Activated CD8-positive, alpha-beta T cell treated with anti-CD3 and anti-CD28 coated beads for 36 hours (primary cell): ENCODE measurements around the gene PCDHGA9. TPM values are rescaled to one million over a fixed set of nuclear protein-coding genes. Genes with fewer than 3 reads are reported as not detected.

ENCODE experiments used
- ATAC-seq: fragments of 200-7000 bp; cut with Tn5 transposase; one replicate; pipeline ENCODE4 v1.10.0; 2021; ENCODE audit warnings: mild to moderate bottlenecking, moderate library complexity
- CTCF ChIA-PET: fragments of 350-600 bp; sonication (Branson Sonifier 250); formaldehyde crosslinking; loops from one replicate; lab custom pipeline; 2021; ENCODE audit warnings: antibody characterized with exemption; lab: Charles Lee
- POLR2A ChIA-PET: fragments of 350-600 bp; sonication (Branson Sonifier 250); formaldehyde crosslinking; loops from one replicate; lab custom pipeline; 2021; ENCODE audit warnings: antibody characterized with exemption; lab: Charles Lee
- DNase-seq: peaks from one replicate; pipeline ENCODE4 v3.0.0-alpha.2; 2020
- H3K27ac Mint-ChIP-seq: one replicate; pipeline ENCODE4 v1.8.0; 2021; ENCODE audit warnings: mild to moderate bottlenecking, mixed read lengths
- H3K27me3 Mint-ChIP-seq: one replicate; pipeline ENCODE4 v1.8.0; 2021; ENCODE audit warnings: mixed read lengths
- H3K36me3 Mint-ChIP-seq: one replicate; pipeline ENCODE4 v1.8.0; 2021; ENCODE audit warnings: low read depth, mixed read lengths
- H3K4me1 Mint-ChIP-seq: one replicate; pipeline ENCODE4 v1.8.0; 2021; ENCODE audit warnings: low read depth, mixed read lengths
- H3K4me3 Mint-ChIP-seq: one replicate; pipeline ENCODE4 v1.8.0; 2021; ENCODE audit warnings: mild to moderate bottlenecking, moderate library complexity, mixed read lengths
- H3K9me3 Mint-ChIP-seq: one replicate; pipeline ENCODE4 v1.8.0; 2021; ENCODE audit warnings: mixed read lengths
- CTCF ChIP-seq: fragments of 200-600 bp; IDR thresholded peaks from one replicate; pipeline ENCODE4 v1.8.0; 2022; ENCODE audit warnings: antibody characterized with exemption, mild to moderate bottlenecking
- intact Hi-C: fragments of 100-400 bp; cut with micrococcal nuclease; formaldehyde crosslinking; loops from one replicate; pipeline ENCODE4 v1.10.0; 2022
- total RNA-seq, 2 experiments: library from RNA; stranded (reverse); gene quantifications; one replicate each; pipeline ENCODE4 v1.2.3, GENCODE V29; 2021

Gene PCDHGA9
- total RNA-seq, 2 experiments from 2014 or later, result 0.09 TPM; not detected in 1

GRCh38 chr5:141434006-141434405 is 31.4 kb downstream of the PCDHGA9 start:
- ChIA-PET POLR2A (no interaction called here), CTCF (interaction anchor here (1.7 kb wide), 1 partner anchor 13 kb away, joined by 6 read pairs; the partner anchor contains the start of gene PCDHGA11)
- Mint-ChIP-seq H3K4me3 (no peak overlapping the region), H3K4me1 (peaks cover 5% of the 10 kb centered on the region), H3K36me3 (peaks cover 18% of the 10 kb centered on the region), H3K9me3 (peaks cover 18% of the 10 kb centered on the region), H3K27ac (no peak overlapping the region), H3K27me3 (peaks cover 32% of the 10 kb centered on the region)
- ATAC-seq (no peak), DNase-seq (no peak)
- TF ChIP-seq CTCF, result no peak
- intact Hi-C loops, result no loop called here

- DNase-seq, result no peak
- Mint-ChIP-seq H3K27me3 (peaks cover 20% of the 10 kb centered on the region), H3K36me3 (peaks cover 2% of the 10 kb centered on the region), H3K9me3 (peaks cover 6% of the 10 kb centered on the region), H3K4me1 (no peaks in the 10 kb centered on the region), H3K4me3 (no peak overlapping the region), H3K27ac (no peak overlapping the region)
- no peak for TF ChIP-seq CTCF
- intact Hi-C loops, result no loop called here
- ChIA-PET CTCF (interaction anchor here (1.5 kb wide), 1 partner anchor 9 kb away, joined by 3 read pairs; no protein-coding TSS in a partner anchor), POLR2A (no interaction called here)
- no peak for ATAC-seq
These were observed 34.6 kb downstream of the PCDHGA9 start for GRCh38 chr5:141437221-141437620.

GRCh38 chr5:141439411-141440141 is 37.0 kb downstream of the PCDHGA9 start:
- peaks cover 2% of the 10 kb centered on the region for H3K9me3 Mint-ChIP-seq
- intact Hi-C loops, result no loop called here
- ChIA-PET CTCF (interaction anchor here (1.2 to 1.9 kb wide), 3 partner anchors 9 to 124 kb away, joined by 3 to 7 read pairs (median 4); partner anchors contain the start of genes PCDHGA11 and PCDHGA12), POLR2A (no interaction called here)
- no peak overlapping the region for H3K4me3 Mint-ChIP-seq
- ATAC-seq (no peak), DNase-seq (no peak)
- H3K36me3 Mint-ChIP-seq, result no peaks in the 10 kb centered on the region
- H3K4me1 Mint-ChIP-seq, result no peaks in the 10 kb centered on the region
- no peak for TF ChIP-seq CTCF
- H3K27me3 Mint-ChIP-seq, result peaks cover 12% of the 10 kb centered on the region
- H3K27ac Mint-ChIP-seq, result no peak overlapping the region

GRCh38 chr5:141440341-141440740 is 37.8 kb downstream of the PCDHGA9 start:
- peaks cover 2% of the 10 kb centered on the region for H3K9me3 Mint-ChIP-seq
- no peak overlapping the region for H3K4me3 Mint-ChIP-seq
- DNase-seq (no peak), ATAC-seq (no peak)
- no peaks in the 10 kb centered on the region for H3K36me3 Mint-ChIP-seq
- no peak for TF ChIP-seq CTCF
- H3K27me3 Mint-ChIP-seq, result peaks cover 12% of the 10 kb centered on the region
- no peak overlapping the region for H3K27ac Mint-ChIP-seq
- intact Hi-C loops, result no loop called here
- CTCF ChIA-PET, result interaction anchor here (1.2 to 1.9 kb wide), 3 partner anchors 10 to 124 kb away, joined by 3 to 7 read pairs (median 4); partner anchors contain the start of genes PCDHGA11 and PCDHGA12
- H3K4me1 Mint-ChIP-seq, result no peaks in the 10 kb centered on the region
- POLR2A ChIA-PET, result no interaction called here

GRCh38 chr5:141441571-141442170 is 39.1 kb downstream of the PCDHGA9 start:
- peaks cover 2% of the 10 kb centered on the region for H3K9me3 Mint-ChIP-seq
- ATAC-seq (no peak), DNase-seq (no peak)
- no peaks in the 10 kb centered on the region for H3K36me3 Mint-ChIP-seq
- peaks cover 16% of the 10 kb centered on the region for H3K27me3 Mint-ChIP-seq
- POLR2A ChIA-PET, result no interaction called here
- no peak overlapping the region for H3K27ac Mint-ChIP-seq
- CTCF ChIA-PET, result interaction anchor here (0.6 to 1.3 kb wide), 2 partner anchors 12 kb away, joined by 3 to 4 read pairs; partner anchors contain the start of gene PCDHGA12
- intact Hi-C loops, result no loop called here
- no peaks in the 10 kb centered on the region for H3K4me1 Mint-ChIP-seq
- H3K4me3 Mint-ChIP-seq, result no peak overlapping the region
- TF ChIP-seq CTCF, result no peak
